KBM-7 (cell line): ENCODE measurements around the gene PRR20D.
"Not testable (repeated sequence)": the region's sequence is repeated elsewhere in the genome, so short reads cannot be mapped to it uniquely, and the experiment has no call there.

Source experiments
- DNase-seq: peaks from one replicate; pipeline ENCODE4 v3.0.0-alpha.2; 2015
- in situ Hi-C: fragments of 300-500 bp; cut with MboI; formaldehyde crosslinking; loops from 2 replicates; pipeline ENCODE4 v1.14.3; 2020; ENCODE audit warnings: low sequenced_read_pairs, low pct_unique_long_range_greater_than_20kb, mixed read lengths

PRR20D gene

DNA sequence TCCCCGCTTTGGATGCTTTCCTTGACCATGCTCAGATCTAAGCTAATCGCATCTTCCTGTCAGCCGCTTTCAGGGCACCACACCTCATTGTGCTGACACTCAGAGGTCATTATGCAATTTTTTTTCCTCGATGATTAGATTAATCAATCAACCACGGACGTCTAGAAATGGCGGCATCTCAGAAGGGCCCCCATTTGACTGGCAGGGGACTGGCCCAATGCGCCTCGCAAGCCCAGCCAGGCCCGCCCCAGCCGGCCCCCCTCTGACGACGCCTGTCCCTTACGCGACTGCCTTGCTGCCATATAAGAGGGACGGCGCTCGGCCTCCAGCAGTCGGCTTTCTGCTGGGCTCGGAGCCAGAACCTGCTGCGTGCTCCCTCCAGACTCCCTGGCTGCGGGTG, at the start of gene PRR20D:
PRR20D (plus strand) TSS at position 301 of the 400 bp plus-strand sequence. CDS start 387 bp downstream, outside the sequence.
- in situ Hi-C loops, DNase-seq: not testable (repeated sequence)

DNA sequence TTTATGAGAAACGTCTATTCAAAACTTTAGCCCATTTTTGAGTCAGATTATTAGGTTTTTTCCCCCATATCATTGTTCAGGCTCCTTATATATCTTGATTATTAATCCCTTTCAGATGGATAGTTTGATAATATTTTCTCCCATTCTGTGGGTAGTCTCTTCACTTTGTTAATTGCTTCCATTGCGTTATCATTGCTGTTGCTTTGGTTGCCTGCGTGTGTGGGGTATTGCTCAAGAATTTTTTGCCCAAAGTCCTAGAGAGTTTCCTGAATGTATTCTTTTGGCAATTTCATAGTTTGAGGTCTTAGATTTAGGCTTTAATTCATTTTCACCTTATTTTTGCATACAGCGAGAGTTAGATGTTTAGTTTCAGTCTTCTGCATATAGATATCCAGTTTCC, 45.5 kb upstream of the PRR20D start:
- in situ Hi-C loops: no loop called here
- DNase-seq: no peak

DNA sequence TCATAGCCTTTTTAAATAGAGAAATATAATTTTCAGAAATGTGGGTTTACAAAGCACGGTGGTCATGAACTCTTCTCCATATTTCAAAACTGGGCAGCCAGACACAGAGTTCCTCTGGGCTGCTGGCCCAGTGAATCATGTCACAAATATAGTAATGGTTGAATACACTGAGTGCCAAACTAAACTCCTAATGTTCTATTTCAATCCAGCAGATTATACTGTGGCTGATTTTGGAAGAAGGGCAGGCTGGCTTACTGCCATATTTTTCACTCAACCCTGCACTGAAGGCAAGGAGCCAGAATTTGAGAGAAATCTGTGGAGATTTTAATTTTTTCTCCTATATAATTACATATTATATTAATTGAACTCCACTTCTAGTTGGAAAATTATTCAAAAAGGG, 36.8 kb upstream of the PRR20D start:
- no peak for DNase-seq
- in situ Hi-C loops: no loop called here

DNA sequence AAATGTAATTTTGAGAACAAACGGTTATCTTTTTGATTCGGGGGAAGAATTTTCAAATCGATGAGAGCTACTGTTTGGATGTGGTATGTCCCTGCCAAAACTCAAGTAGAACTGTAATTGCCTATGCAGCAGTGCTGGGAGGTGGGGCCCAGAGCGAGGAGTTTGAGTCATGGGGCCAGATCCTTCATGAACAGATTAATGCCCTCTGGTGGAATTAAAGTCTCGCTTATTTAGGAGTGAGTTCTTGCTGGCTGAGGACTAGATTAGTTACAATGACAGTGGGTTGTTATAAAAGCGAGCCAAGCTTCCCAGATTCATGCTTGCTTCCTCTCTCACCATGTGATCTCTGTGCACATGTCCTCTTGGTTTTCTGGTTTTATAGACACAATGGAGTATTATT, 31.5 kb upstream of the PRR20D start:
- no peak for DNase-seq

DNA sequence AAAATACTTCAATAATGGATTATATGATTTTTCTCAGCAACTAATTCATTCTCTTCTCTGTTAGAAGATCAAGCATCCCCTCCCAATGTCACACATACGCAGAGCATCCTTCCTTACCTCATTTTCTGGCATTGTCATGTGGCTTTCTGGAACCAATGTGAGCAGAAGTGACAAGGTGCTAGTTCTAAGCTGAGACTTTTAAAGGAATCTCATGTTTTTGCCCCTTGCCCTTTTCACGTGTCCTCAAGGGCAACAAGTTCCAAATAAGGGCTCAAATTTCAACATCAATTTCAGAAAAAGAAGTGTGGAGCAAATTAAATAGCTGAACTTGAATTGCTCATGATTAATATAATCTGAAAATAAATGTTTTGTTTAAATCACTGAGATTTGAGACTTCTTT, 24.3 kb upstream of the PRR20D start:
- in situ Hi-C loops: no loop called here
- DNase-seq: no peak

More for the DNA sequence above, 31.5 kb upstream of the PRR20D start:
- in situ Hi-C loops: no loop called here

DNA sequence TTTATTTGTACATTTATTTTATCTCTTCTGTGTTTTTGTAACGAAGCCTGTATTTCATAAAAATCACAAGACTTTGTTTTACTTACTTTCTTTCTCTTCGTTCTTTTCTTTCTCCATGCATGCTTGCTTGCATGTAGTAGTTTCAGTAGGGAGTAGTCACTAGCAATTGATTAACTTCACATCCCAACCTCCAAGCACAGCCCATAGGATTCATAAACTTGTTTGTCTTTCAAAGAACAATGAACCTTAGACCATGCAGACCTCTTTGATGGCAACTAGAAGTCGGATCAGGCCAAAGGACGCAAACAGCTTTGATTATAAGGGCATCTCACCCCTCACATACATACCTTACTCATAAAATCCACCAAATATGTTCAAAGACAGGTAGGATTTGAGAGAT, 22.8 kb upstream of the PRR20D start:
- no peak for DNase-seq
- in situ Hi-C loops: no loop called here

DNA sequence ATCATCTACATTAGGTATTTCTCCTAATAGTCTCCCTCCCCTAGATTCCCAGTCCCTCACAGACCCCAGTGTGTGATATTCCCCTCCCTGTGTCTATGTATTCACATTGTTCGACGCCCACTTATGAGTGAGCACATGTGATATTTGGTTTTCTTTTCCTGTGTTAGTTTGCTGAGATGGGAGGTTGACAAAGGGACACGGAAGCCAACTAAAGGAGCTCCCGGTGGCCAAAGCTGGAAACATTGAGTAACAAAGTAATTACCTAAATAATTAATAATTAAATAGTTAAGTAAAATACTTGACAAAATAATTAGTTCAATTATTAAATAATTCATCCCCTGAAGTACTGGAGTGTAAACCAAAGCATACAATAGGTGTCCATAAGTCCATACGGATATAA, 21.4 kb upstream of the PRR20D start:
- in situ Hi-C loops: no loop called here
- DNase-seq: no peak

DNA sequence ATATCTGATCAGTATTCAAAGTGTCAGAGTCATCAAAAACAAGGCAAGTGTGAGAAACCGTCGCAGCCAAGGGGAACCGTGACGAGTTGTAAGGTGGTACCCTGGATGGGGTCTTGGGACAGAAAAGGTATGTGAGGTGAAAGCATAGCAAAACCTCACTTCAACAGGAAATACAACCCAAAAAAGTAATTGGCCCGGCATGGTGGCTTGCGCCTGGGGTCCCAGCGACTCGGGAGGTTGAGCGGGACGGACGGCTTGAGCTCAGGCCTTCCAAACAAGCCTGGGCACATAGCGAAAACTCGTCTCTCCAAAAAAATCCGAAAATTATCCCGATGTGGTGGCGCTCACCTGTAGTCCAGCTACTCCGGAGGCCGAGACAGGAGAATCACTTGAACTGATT, 20.7 kb upstream of the PRR20D start:
- DNase-seq, in situ Hi-C loops: not testable (repeated sequence)

DNA sequence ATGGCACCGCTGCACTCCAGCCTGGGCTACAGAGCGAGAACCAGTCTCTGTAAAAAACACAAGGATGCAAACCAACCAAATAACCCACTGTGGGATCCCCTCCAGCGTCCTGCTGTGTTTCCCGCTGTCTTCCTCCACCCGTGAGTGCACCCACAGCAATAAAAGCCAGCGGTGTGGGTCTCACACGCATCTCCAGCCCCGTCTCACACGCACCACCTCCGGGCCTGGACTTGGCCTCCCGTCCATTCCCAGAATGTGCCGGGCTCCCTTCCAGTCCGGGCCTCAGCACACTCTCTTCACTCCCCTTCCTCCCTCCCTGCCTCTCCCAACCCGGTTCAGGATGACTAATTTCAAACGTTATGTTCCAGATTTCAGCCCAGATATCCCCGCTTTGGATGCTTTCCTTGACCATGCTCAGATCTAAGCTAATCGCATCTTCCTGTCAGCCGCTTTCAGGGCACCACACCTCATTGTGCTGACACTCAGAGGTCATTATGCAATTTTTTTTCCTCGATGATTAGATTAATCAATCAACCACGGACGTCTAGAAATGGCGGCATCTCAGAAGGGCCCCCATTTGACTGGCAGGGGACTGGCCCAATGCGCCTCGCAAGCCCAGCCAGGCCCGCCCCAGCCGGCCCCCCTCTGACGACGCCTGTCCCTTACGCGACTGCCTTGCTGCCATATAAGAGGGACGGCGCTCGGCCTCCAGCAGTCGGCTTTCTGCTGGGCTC, 20.0 kb upstream of the PRR20D start, which contains the start of gene PRR20A:
PRR20A (plus strand) TSS at position 684 of the 734 bp plus-strand sequence. CDS start 387 bp downstream, outside the sequence.
- DNase-seq, in situ Hi-C loops: not testable (repeated sequence)

DNA sequence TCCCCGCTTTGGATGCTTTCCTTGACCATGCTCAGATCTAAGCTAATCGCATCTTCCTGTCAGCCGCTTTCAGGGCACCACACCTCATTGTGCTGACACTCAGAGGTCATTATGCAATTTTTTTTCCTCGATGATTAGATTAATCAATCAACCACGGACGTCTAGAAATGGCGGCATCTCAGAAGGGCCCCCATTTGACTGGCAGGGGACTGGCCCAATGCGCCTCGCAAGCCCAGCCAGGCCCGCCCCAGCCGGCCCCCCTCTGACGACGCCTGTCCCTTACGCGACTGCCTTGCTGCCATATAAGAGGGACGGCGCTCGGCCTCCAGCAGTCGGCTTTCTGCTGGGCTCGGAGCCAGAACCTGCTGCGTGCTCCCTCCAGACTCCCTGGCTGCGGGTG, 13.2 kb upstream of the PRR20D start, which contains the start of gene PRR20B:
PRR20B (plus strand) TSS at position 301 of the 400 bp plus-strand sequence. CDS start 387 bp downstream, outside the sequence.
- in situ Hi-C loops, DNase-seq: not testable (repeated sequence)

DNA sequence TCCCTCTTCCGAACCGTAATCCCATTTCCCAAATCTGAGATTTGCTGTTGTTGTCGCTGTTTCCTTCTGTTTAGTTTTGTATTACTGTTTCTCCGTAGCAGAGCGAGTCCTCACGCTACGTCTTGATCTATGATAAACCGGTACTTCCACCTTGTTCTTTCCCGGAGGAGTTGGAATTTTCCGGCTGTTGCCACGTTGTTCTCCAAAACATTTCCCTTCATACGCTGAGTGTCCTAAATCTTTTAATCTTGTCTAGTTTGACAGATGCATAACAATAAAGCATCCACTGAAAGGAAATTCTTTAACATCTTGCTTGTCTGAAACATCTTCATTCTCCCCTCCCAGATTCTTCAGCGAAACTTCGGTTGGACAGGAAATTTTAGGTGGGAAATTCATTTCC, 12.3 kb upstream of the PRR20D start:
- in situ Hi-C loops, DNase-seq: not testable (repeated sequence)

DNA sequence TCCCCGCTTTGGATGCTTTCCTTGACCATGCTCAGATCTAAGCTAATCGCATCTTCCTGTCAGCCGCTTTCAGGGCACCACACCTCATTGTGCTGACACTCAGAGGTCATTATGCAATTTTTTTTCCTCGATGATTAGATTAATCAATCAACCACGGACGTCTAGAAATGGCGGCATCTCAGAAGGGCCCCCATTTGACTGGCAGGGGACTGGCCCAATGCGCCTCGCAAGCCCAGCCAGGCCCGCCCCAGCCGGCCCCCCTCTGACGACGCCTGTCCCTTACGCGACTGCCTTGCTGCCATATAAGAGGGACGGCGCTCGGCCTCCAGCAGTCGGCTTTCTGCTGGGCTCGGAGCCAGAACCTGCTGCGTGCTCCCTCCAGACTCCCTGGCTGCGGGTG, 6.7 kb upstream of the PRR20D start, which contains the start of gene PRR20C:
PRR20C (plus strand) TSS at position 301 of the 400 bp plus-strand sequence. CDS start 387 bp downstream, outside the sequence.
- DNase-seq, in situ Hi-C loops: not testable (repeated sequence)

DNA sequence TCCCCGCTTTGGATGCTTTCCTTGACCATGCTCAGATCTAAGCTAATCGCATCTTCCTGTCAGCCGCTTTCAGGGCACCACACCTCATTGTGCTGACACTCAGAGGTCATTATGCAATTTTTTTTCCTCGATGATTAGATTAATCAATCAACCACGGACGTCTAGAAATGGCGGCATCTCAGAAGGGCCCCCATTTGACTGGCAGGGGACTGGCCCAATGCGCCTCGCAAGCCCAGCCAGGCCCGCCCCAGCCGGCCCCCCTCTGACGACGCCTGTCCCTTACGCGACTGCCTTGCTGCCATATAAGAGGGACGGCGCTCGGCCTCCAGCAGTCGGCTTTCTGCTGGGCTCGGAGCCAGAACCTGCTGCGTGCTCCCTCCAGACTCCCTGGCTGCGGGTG, 6.5 kb downstream of the PRR20D start, which contains the start of gene PRR20E:
PRR20E (plus strand) TSS at position 301 of the 400 bp plus-strand sequence. CDS start 387 bp downstream, outside the sequence.
- DNase-seq, in situ Hi-C loops: not testable (repeated sequence)

DNA sequence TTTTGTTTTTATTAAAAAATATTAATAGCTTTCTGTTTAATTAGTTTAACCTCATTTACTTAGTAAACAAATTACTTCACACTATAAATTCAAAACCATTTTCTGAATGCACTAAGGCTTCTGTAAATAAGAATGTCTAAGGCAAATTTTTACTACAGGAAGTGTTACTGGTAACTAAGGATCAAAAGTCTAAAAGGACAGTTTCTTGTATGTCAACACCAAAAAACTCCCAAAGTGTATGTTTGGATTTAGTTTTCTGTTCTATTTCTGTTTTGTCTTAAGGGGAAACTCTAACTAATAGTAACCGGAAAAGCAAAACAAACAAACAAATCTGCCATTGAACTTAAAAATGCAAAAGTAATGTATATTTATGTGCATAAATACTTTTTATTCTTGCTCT, 31.2 kb downstream of the PRR20D start:
- in situ Hi-C loops: no loop called here
- no peak for DNase-seq

DNA sequence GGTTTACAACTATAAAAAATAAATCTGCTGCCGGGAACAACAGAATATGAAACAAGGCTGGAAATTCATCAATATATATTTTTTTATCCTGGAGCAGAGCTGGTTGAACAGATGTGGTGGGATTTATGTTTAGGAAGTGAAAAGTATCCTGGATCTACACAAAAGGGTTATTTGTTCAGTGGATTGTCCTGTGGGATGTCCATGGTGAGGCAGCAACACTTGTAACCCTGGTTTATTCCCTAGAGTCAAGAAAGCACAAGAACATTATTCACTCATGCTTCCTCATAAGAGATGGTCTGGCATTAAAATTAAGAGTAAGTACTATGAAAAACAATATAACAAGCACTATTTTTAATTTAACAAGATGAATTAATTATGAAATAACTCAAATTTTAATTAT, 52.6 kb downstream of the PRR20D start:
- in situ Hi-C loops: no loop called here
- no peak for DNase-seq
